Fibroblast of peridontal ligament (primary cell): ENCODE results near the gene MTX3.

ENCODE experiments used
- DNase-seq: peaks from one replicate; pipeline ENCODE4 v3.0.0-alpha.2; 2010; ENCODE audit errors: extremely low read depth

MTX3 gene

DNA sequence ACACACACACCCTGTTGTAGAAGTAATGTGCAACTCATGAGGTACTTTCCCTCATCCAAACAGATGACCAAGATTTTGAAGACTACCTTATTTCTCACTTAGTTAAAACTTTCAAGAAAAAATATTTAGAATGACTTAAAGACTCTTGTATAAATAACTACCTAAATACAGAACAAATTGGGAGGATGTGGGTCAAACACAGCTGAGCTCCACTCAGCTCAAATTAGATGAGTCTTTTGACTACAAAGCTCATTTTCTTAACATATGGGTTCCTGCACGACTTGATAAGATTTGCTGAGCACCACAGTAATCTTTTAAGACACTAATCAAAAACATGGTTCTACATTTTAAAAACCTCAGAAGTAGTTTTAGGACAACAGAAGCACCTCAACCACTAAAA lies 8.9 kb downstream of the MTX3 start:
- DNase-seq, result no peak

DNA sequence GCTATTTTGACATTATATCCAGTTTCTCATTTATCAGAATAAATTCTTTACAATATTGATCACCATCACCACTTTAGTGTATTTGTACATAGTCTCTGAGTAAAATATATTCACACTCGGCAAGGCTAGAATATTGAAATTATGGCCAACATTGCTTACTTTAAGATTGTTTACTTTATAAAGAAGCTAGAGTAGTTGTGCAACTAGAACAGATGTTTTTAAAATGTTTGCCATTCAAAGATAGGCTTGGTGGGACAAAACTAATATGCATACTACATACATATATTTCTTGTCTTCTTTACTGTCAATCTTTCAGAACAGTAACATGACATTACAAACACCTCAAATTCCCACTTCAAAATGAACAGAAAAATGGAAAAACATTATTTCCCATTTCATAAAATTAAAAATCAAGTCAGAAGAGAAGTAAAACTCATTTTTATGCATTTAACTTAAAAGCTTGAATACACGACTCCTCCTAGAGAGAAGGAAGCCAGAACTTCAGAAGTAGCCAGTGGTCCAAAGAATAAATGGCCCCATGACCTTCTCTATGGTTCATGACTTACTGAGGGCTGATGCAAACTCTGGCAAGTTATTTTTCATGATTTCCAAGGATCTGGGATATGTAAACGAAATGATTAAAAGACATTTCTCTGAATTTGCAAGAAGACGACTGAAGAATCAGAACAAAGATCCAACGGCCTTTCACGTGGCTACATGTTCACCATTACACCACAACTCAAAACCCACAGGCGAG lies 14.1 kb downstream of the MTX3 start:
- peak; percentile 66 for DNase-seq

DNA sequence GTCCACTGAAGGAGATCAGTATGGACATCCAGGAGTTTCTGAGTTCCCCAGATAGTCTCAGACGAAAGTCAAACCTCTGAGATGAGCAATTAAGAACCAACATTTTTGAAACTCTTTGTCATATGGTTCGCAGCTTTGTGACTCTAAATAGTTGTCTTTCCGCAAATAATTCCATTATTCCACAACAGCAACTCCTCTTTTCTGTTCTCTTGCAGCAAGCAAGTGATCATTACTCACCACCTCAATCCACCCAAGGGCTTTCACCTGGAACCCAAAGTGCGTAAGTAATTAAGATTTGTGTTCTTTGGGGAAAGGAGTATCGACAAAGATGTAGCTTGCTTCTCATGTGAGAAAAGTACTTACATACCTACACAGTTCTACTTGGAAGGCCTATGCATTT lies 15.6 kb downstream of the MTX3 start:
- no peak for DNase-seq

DNA sequence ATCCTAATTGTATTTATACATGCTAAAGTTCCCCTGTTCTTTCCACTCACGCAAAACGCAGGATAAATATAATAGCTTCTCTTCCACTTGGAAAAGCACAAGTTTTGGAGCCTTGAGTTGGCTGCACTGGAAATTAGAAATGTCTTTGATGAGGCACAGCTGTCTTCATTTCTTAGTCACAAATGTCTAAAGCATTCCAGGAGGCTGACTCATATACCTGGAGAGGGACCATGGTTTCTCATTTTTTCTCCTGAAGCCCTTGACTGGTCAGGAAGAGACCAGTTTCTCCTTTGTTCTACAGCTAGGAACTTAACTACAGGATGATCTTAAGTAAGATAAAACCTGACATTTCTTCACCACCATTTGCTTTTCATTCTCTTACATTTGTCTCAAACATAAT lies 16.2 kb downstream of the MTX3 start:
- DNase-seq, result peak; percentile 47

DNA sequence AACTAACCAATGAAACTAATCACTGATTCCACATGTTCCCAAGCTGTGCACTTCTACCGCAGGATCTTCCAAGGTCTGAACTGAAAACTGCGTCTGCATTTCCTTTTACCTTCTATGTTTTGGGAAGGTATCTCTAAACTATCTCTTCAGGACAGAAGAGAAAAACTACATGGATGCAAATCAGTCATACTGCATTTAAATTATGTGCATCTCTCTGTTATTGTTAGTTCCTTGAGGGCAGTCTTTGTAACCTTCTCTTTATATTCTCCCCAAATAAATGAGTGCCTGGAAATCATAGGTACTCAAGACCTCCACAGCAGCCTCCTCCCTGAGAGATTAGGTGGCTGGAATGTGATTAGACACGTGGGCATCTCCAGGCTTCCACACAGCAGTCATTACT lies 17.1 kb downstream of the MTX3 start:
- no peak for DNase-seq

DNA sequence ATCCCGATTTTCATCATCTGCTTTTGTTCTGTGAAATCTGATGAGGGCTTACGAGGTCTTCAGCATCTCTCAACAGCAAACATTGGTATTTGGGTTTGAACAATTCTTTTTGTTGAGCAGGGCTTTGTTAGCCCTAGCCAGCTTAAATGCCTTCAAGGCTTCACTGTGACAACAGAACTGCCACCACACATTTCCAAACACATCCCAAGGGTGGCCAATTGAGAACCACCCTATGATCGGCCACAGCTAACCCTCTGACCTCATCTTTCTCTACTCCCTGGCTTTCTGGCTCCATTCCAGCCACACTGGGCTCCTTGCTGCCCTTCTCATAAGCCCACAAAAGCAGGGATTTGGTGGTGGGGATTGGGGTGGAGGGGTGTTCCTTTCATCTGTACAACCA lies 17.6 kb downstream of the MTX3 start:
- peak; percentile 37 for DNase-seq

DNA sequence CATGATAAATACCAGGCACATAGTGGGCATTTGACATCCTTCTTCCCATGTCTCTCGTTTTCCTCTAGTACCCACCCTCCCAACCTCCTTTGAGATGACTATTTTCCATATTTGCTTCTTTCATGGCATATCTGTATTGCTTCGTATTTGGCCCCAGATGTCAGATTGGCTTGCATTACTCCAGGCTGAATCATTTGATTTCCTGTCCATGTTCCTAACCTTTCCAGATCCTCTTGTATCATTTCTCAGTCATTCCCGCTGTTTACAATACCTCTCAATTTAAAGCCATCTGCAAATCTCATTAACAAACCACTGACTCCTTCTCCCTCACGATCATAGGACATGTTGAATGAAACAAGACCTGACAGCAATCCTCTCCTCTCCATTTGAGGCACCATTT lies 19.9 kb downstream of the MTX3 start:
- DNase-seq, result peak; percentile 85

DNA sequence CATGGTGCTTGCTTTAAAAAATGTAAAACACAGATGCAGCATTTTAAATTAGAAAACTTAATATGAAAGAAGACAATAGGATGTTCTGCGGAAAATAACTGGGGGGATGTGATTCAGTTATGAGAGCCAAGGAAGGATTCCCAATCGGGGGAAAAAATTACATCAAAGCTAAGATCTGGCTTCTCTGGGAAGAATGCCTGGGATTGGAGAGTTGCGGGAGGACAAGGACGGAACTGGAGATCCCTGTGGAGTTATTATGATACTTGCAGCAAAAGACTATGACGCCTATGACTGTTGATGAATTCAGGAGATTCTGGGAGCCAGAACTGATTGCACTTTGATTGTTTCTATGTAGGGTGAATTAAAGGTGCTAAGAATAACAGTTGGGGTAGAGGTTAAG lies 24.6 kb downstream of the MTX3 start:
- no peak for DNase-seq

DNA sequence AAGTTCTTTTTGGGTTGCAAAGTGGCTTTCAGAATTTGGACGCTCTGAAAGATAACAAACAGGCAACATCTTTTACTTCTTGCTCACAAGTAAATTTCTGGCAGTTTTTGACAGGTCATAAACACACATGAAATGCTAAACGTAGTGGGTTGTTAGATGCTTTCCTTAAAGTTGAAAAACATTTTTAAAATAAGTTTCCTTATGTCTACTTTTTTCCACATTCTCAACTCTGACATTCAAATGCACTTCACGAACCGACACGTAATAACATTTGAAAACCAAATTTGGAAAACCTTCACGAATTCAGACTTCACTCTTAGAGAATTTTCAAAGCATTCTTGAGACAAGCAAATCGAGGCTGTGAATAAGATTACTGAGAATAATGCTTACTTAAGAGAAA lies 26.9 kb downstream of the MTX3 start:
- DNase-seq, result no peak

DNA sequence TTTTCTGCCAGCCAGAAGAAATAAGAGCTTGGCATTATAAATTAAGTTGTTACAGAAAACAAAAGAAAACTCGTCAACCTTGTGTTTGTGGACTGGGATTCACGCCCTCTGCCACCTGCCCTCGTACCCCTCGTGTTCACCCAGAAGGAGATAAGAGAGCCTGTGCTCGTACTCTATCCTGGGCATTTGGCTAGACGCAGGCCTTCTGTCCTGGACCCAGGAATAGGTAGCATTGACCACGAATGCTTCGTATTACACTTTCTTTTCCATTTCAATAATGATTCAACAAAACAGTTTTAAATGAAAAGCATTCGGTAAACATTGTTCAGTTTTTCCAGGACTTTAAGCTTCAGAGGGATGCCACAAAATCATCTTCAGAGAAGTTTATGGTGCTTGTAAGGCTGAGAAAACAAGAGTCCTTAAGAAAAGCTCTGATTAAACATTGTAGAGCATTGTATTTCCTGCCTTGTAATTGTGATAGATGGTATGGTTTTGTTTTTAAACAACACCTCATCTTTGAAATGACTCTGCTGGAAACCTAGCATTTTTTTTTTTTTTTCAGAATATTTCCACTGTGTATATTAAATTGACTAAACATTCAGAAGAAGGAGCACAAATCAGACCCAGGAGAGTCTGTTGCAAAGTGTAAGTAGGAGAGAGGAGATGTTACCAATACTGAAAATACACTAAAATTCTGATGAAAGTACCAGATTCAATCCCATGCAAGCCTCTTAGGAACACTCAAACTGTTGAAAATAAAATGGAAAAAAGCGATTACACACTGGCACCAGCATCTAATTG lies 27.6 kb downstream of the MTX3 start:
- peak; percentile 17 for DNase-seq

DNA sequence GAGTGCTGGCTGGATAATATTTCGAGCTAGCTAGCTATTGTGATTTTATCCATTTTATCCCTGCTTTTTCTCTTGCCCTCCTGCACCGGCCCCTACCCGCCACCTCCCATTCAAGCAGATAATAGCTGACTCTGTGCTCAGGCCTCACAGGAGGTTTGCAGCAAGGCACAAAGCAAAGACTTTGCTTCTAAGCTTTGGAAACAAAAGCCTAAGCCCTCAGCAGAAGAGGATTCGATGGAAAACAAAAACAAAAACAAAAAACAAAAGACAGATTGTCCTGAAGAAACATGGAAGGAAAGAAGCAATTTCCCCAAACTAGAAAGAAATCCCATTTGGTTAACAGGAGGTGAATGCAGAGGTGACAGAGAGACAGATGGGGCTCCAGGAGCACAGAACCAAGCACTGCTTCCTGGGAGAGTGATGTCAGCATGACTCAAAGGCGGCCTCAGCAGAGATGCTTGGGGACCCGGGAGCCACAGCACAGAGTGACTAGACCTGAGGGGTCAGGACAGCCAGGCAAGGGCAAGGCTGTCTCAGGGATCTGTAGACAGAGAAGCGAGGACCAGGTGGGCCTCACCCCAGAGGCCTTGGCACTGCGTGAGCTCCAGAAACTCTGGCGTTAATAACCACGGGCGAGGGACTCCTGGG lies 28.4 kb downstream of the MTX3 start:
- DNase-seq, result peak; percentile 19

DNA sequence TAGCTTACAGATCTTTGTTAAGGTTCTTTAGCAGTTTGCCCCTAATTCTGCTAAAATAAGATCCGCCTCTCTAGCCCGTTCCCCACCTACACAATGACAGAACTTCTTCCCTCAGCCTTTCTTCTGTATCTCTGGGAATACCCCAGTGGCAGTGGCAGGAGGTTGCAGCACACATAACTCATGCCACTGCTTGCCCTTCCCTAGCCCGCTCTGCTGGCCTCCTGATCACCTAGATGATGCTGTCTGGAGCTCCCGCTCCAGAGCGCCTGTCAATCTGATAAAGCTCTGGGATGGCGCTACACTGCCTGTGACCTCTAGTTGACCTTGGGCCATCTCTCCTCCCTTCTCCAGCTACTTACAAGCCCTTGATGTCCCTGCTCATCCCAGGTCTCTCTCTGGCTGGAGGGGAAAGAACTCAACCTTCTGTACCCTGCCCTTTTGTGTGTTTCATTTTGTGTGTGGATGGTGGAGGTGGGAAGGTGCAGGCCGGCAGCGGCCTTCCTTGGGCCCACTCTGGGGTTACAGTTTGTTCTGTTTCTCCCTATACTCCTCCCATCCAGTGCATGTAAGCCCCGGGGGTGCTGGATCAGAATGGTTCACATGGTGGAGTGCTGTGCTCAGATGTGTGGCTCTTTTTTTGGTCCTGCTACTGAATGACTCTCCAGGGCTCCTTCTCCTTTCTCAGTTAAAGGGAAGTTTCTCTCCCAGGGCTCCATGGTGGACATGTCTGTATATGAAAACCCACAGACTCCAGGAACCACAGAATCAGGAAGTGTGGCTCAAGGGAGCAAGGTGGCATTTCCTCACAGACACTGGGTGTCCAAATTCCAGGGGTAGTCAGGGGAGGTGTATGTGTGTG lies 29.1 kb downstream of the MTX3 start:
- no peak for DNase-seq

DNA sequence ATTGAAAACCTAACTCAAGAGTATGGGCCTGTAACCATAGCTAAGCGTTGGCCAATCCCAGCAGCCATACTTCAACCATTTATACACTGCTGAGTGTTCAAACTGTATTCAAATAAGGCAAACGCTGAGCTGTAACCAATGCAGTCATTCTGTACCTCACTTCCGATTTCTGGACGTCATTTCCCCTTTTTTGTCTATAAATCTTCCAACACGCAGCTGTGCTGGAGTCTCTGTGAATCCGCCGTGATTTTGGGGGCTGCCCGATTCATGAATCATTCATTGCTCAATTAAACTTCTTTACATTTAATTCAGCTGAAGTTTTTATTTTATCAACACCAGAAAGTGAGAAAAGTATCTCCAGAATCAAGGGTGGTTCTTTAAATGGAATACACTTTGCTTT lies 31.7 kb downstream of the MTX3 start:
- DNase-seq, result no peak

DNA sequence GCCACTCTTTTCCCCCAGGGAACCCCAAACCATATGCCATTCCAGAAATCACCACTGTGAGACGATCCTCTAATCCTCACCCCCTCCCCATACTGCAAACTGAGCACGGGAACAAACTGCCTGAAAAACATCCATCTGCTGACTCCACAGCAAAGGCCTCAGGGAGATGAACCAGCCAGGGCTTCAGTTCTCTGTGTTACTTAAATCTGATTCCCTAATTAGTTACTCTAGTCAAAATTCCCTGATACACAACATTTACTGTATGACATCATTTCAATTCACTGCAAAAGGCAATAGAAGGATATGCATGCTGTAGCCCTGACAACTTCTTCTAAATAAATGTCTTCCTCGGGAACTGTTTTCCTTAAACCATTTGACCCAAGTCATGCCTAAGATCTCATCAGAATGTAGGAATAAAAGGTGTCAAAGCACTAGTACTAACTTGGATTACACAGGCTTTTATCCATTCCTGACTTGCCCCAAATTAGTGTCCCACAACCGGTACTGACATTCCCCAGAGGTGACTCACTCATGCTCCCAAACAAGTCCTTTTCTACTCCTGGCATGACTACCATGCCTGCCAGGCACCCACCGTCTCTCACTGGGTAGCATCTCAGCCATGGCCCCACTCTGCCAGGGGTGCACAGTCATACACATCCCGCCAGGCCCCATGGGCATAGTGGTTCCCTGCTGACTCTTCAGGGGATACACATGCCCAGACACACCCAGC lies 35.0 kb downstream of the MTX3 start:
- DNase-seq, result peak; percentile 75

DNA sequence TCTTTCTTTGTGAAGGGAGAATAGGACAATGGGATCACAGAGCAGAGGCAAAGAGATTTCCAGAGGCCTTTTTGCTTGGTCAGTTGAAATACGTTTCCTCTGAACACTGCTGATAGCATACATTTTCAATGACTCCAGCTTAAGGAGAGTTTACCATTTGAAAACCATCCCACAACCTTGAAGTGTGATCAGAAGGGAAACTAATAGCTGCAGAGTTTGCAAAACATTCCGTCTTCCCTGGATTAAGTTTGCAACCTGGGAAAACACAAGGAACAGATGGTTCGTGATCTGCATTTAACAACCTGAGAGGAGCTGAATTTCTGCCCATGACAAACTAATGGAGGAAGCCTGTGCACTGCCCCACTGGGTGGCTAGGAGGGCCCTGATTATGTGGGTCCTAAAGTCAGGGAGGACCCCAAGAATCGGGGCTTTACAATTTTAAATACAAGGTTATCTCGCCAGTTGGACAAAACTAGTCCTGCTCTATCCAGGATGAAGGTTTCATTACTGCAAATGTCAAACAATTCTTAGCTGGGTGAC lies 35.6 kb downstream of the MTX3 start:
- DNase-seq, result no peak

DNA sequence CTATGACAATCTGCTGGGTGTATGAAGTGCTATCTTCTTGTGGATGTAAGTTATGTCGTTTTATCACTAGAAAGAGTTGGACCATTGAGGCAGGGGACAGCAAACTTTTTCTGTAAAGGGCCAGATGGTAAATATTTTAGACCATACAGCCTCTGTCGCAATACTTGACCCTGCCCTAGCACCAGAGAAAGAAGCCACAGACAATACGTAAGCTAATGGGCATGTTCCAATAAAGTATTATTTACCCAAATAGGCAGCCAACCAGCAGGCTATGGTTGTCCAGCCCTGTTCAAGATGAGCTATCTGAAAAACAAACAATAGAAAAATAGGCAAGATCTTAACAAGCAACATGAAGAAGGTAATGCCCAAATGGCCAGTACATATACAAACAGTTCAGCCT lies 36.4 kb downstream of the MTX3 start:
- DNase-seq, result peak; percentile 42

DNA sequence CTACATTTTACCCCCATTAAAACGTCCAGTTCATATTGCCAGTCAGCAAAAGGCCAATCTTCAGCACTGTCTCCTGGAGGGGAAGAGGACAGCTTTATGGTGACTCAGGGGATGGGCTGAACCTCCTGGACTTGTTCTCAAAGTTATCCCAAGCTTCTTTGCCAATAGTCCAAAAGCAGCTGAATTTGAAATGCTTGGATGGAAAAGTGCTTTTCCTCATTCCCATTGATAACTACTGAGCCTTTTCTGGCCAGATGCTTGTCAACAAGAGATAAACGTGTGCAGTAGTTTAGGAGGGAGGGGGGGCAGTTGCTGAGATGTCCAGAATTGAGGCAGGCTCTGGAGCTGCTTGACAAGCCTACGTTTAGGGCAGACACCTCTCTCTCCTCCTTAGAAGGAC lies 43.5 kb downstream of the MTX3 start:
- no peak for DNase-seq

DNA sequence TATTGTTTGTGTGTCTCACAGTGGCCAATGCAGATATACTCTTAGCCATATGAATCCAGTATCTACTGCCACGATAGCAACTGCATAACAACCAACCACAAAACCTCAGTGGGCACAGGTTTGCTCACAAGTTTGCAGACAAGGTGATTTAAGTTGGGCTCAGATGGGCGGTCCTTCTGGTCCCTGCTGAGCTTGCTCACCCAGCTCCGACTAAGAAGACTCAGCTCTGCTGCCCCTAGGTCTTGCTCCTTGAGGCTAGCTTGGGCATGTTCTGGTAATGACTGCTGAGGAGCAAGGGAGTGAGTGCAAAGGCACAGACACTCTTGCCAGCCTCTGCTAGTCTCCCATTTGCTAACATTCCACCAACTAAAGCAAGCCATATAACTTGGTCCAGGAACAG lies 52.6 kb downstream of the MTX3 start:
- DNase-seq, result no peak

DNA sequence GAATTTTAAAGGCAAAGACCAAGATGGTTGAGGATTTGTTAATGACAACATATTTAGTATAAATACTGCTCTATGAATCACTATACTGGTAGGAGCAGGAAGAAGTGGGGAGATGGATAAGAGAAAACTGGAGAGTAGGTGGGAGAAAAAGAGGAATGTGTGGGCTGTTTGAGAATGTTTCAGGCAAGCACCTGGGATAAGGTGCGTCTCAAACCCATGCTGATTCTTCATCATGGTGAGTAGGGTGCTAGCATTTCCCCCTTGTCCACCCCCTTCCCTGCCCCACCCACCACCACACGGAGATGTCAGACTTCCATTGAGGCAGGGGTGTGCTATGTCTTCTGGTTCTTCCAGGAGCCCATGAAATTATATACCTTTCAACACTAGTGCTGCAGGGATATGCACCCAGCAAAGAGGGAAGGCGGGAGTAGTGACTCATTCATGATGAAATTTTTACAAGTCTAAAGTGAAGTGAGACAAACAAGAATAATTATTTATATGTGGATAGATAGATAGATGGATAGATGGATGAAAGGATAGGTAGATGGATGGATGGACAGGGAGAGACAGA lies 54.3 kb downstream of the MTX3 start:
- peak; percentile 41 for DNase-seq

DNA sequence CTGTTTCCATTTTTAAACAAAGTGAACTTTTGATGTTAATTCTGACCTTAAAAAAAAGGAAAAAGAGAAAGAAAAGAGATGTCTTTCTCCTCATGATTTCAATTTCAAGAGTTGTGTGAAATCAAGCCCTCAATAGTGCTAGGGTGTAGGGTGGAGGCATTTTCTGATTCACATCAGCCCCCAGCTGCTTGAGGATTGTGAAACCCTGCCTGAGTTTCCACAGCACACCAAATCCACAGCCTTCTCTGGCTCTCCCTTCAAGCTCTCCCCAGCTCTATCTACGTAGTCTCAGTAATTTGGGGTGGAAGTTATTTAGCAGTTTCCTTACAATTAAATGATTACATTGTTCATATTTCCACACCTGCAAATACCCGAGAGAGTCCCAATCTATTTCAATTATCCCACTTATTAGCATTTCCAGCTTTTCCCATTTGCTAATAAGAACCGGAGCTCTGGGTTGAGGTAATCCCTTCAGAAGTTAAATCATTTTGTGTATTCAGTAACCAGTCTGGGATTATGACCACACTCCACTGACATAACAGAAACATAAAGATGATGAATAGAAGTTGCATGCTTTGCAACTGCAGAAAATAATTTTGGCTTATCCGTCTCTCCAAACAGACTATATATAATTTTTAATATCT lies 54.9 kb downstream of the MTX3 start:
- DNase-seq, result peak; percentile 91
